ENCODE data around the gene GNL1.
"Not testable (repeated sequence)": the region's sequence is repeated elsewhere in the genome, so short reads cannot be mapped to it uniquely, and the experiment has no call there.

Gene GNL1

GRCh38 chr6:30495993-30496392, 60.3 kb downstream of the GNL1 start:
- DNase-seq (ENCODE audit: low read depth in 2 of 2): no peak

DNA sequence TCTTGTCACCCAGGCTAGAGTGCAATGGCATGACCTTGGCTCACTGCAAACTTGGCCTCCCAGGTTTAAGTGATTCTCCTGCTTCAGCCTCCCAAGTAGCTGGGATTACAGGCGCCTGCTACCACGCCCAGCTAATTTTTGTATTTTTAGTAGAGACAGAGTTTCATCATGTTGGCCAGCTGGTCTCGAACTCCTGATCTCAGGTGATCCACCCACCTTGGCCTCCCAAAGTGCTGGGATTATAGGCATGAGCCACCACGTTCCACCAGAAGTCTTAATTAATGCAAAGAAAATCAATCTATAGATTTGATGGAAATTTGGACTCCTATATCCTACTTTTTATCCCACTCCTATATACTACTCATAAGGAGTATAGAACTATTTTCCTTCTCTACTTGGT, 61.2 kb downstream of the GNL1 start:
- not testable (repeated sequence) for DNase-seq (ENCODE audit: low read depth in 2 of 2)

GRCh38 chr6:30494291-30494861, 61.9 kb downstream of the GNL1 start:
- DNase-seq (ENCODE audit: low read depth in 2 of 2): no peak

- DNase-seq (ENCODE audit: low read depth in 2 of 2): no peak
Observed at GRCh38 chr6:30493643-30494250, 62.5 kb downstream of the GNL1 start.

- DNase-seq (ENCODE audit: low read depth in 2 of 2): no peak
Observed at GRCh38 chr6:30491991-30492952, 64.0 kb downstream of the GNL1 start.
